Activated T-cell treated with anti-CD3 and anti-CD28 coated beads, Interleukin-2, amount 50 U/mL, for 72 hours (primary cell): ENCODE results near the gene TIMM13. TPM values are rescaled to one million over a fixed set of nuclear protein-coding genes. Genes with fewer than 3 reads are reported as not detected.

Experiments used
- ATAC-seq, 2 donors: fragments of 150-1000 bp; cut with Tn5 transposase; replicated peaks in 1 of 2; 2 replicates each; pipeline ENCODE4 v1.10.0; 2021; ENCODE audit warnings: moderate library complexity in 2 of 2, mild to moderate bottlenecking in 1 of 2
- DNase-seq, 2 donors: peaks; one replicate each; pipeline ENCODE4 v3.0.0; 2021 to 2022; ENCODE audit warnings: mixed read lengths in 1 of 2
- H3K27ac Mint-ChIP-seq: one replicate; pipeline ENCODE4 v1.8.0; 2022; ENCODE audit warnings: mild to moderate bottlenecking, moderate library complexity, mixed read lengths
- H3K27me3 Mint-ChIP-seq: one replicate; pipeline ENCODE4 v1.8.0; 2022; ENCODE audit warnings: low read depth, mixed read lengths
- H3K36me3 Mint-ChIP-seq, 2 donors: one replicate each; pipeline ENCODE4 v1.8.0; 2022; ENCODE audit warnings: mixed read lengths in 2 of 2, mild to moderate bottlenecking in 1 of 2; ENCODE audit not compliant: insufficient read depth in 2 of 2
- H3K4me1 Mint-ChIP-seq: one replicate; pipeline ENCODE4 v1.8.0; 2022; ENCODE audit warnings: low read depth, mixed read lengths
- H3K4me3 Mint-ChIP-seq, 2 donors: one replicate each; pipeline ENCODE4 v1.8.0; 2022; ENCODE audit warnings: mild to moderate bottlenecking in 2 of 2, mixed read lengths in 2 of 2, moderate library complexity in 2 of 2
- H3K9me3 Mint-ChIP-seq, 2 donors: one replicate each; pipeline ENCODE4 v1.8.0; 2022; ENCODE audit warnings: mixed read lengths in 2 of 2
- total RNA-seq, 2 donors: library from RNA; stranded (reverse); gene quantifications; one replicate each; pipeline ENCODE4 v1.2.3, GENCODE V29; 2022

Gene TIMM13
- total RNA-seq, 2 donors from 2014 or later = 51.4 to 54.0 TPM

DNA sequence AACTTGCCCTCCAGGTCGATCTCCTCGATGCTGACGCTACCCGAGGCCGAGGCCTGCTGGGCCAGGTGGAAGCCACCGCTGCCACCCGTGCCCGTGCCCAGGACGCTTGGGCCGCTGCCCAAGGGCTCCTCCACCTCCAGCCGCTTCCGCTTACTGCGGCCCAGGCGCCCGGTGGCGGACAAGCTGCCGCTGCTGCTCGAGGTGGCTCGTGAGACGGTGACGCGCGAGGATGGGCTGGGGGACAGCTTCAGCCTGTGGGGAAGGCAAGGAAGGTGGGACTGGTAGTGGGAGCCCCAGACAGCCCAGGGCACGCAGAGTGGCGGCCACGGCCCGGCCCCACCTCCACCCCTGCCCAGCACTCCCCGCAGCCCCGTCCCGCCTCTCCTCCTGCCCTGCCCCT lies 6.5 kb upstream of the TIMM13 start:
- H3K27ac Mint-ChIP-seq = no peak overlapping the region
- no peaks in the 10 kb centered on the region for H3K27me3 Mint-ChIP-seq
- no peaks in the 10 kb centered on the region for H3K4me1 Mint-ChIP-seq
- H3K36me3 Mint-ChIP-seq = peaks cover 2 to 12% of the 10 kb centered on the region in 2 donors
- H3K4me3 Mint-ChIP-seq = no peak overlapping the region
- ATAC-seq (no peak), DNase-seq (no peak)
- H3K9me3 Mint-ChIP-seq = no peaks in the 10 kb centered on the region

DNA sequence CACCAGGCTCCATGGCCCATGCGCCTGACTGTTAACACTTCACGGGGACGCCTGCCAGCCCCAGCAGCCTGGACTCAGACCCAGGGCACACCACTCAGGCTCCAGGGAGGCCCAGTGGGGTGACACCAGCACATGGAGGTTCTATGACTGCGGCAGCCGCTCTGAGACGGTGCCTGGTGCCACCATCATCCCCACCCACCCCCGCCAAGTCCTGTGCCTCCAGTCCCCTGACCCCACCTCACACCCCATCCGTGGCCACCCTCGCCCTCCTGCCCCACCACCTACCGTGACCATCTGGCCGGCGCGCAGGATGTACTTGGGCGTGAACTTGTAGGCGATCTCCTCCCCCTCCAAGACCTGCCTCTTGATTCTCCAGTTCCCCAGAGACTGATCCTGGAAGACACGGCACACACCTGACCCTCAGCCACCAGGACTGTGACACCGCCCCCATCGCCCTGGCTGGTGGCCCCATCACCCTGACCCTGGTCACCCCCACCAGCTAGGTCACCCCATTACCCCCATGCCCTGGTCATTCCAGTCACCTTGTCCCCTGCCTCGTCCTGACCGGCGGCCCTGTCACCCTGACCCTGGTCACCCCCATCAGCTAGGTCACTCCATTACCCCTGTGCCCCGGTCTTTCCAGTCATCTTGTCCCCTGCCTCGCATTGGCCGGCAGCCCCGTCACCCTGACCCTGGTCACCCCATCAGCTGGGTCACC lies 4.9 kb upstream of the TIMM13 start:
- H3K27me3 Mint-ChIP-seq = no peaks in the 10 kb centered on the region
- DNase-seq = no peak
- H3K4me1 Mint-ChIP-seq = peaks cover 8% of the 10 kb centered on the region
- H3K36me3 Mint-ChIP-seq = peaks cover 2 to 12% of the 10 kb centered on the region in 2 donors
- no peak overlapping the region for H3K27ac Mint-ChIP-seq
- no peak for ATAC-seq
- H3K9me3 Mint-ChIP-seq = no peaks in the 10 kb centered on the region
- no peak overlapping the region for H3K4me3 Mint-ChIP-seq

GRCh38 chr19:2431318-2432055 lies 4.1 kb upstream of the TIMM13 start:
- H3K4me1 Mint-ChIP-seq = peaks cover 10% of the 10 kb centered on the region
- no peak overlapping the region for H3K27ac Mint-ChIP-seq
- DNase-seq = no peak
- no peaks in the 10 kb centered on the region for H3K9me3 Mint-ChIP-seq
- no peak overlapping the region for H3K4me3 Mint-ChIP-seq
- ATAC-seq = no peak
- H3K27me3 Mint-ChIP-seq = no peaks in the 10 kb centered on the region
- peaks cover 3 to 12% of the 10 kb centered on the region in 2 donors for H3K36me3 Mint-ChIP-seq

- H3K27ac Mint-ChIP-seq = no peak overlapping the region
- peaks cover 3 to 9% of the 10 kb centered on the region in 2 donors for H3K36me3 Mint-ChIP-seq
- no peak for ATAC-seq
- H3K4me3 Mint-ChIP-seq = no peak overlapping the region
- DNase-seq = no peak
- H3K9me3 Mint-ChIP-seq = no peaks in the 10 kb centered on the region
- H3K4me1 Mint-ChIP-seq = peaks cover 14% of the 10 kb centered on the region
- H3K27me3 Mint-ChIP-seq = no peaks in the 10 kb centered on the region
Measured at GRCh38 chr19:2429917-2430535, 2.6 kb upstream of the TIMM13 start.

GRCh38 chr19:2428756-2429711 lies 1.6 kb upstream of the TIMM13 start:
- no peaks in the 10 kb centered on the region for H3K27me3 Mint-ChIP-seq
- H3K4me1 Mint-ChIP-seq = peaks cover 14% of the 10 kb centered on the region
- H3K9me3 Mint-ChIP-seq = no peaks in the 10 kb centered on the region
- peaks cover 3 to 6% of the 10 kb centered on the region in 2 donors for H3K36me3 Mint-ChIP-seq
- DNase-seq = no peak
- ATAC-seq = no peak
- no peak overlapping the region for H3K4me3 Mint-ChIP-seq
- H3K27ac Mint-ChIP-seq = no peak overlapping the region

- H3K36me3 Mint-ChIP-seq = peaks cover 1 to 5% of the 10 kb centered on the region in 2 donors
- H3K27me3 Mint-ChIP-seq = no peaks in the 10 kb centered on the region
- H3K27ac Mint-ChIP-seq = peak overlapping the region; percentile 95
- peaks cover 14% of the 10 kb centered on the region for H3K4me1 Mint-ChIP-seq
- peak overlapping the region in 1 of 2 donors; percentile 91 for H3K4me3 Mint-ChIP-seq
- DNase-seq (no peak), ATAC-seq (no peak)
- no peaks in the 10 kb centered on the region for H3K9me3 Mint-ChIP-seq
Measured at GRCh38 chr19:2428321-2428690, 920 bp upstream of the TIMM13 start.

DNA sequence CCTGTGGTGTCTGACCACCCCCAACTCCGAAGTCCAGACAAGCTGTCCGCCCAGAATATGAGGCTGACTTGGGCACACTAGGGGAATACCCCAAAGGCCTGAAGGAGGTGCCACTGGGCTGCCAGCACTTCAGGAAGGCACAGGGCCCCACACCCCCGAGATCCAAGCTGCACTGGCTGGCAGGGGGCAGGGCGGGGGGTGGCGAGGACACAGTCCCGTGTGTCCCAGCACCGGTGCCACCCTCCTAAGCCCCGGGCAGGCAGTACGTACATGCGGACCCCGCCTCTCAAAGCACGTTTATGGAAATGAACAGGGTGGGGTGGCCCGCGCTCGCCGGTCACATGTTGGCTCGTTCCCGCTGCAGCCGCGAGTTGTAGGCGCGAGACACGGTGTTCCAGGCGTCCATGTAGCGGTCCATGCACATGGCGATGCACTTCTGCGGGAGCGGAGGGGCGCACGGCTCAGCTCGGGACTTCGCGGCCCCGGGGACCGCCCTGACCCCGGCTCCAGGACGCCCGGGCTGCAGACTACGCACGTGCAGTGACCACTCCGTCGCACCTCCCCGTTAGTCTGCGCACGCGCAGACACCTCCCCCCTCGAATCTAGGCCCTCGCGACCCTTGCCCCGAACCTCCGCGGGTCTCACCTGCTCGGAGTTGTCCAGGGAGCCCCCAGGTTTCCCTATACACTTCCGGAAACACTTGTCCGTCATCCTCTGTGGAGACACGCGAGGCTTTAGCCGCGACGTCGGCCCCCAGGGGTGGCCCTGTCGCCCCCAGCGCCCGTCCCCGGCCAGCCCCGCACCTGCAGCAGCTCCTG lies 566 bp downstream of the TIMM13 start:
- H3K9me3 Mint-ChIP-seq = no peaks in the 10 kb centered on the region
- ATAC-seq = peak; percentile 16 to 23

GRCh38 chr19:2425622-2426581 lies 1.5 kb downstream of the TIMM13 start:
- peak overlapping the region; percentile 91 to 93 for H3K4me3 Mint-ChIP-seq
- ATAC-seq (no peak), DNase-seq (no peak)
- peaks cover 14% of the 10 kb centered on the region for H3K4me1 Mint-ChIP-seq
- H3K27ac Mint-ChIP-seq = peak overlapping the region; percentile 50
- peaks cover 1 to 2% of the 10 kb centered on the region in 2 donors for H3K36me3 Mint-ChIP-seq
- no peaks in the 10 kb centered on the region for H3K27me3 Mint-ChIP-seq
- H3K9me3 Mint-ChIP-seq = no peaks in the 10 kb centered on the region

More for the DNA sequence above, 566 bp downstream of the TIMM13 start:
- Mint-ChIP-seq H3K27ac (peak overlapping the region; percentile 95), H3K36me3 (peaks cover 1 to 2% of the 10 kb centered on the region in 2 donors), H3K4me1 (peaks cover 14% of the 10 kb centered on the region), H3K27me3 (no peaks in the 10 kb centered on the region), H3K4me3 (peak overlapping the region; percentile 91 to 93)
- DNase-seq = peak; percentile 38 to 45

- Mint-ChIP-seq H3K4me1 (peaks cover 14% of the 10 kb centered on the region), H3K4me3 (no peak overlapping the region)
Measured at GRCh38 chr19:2424686-2425621, 2.4 kb downstream of the TIMM13 start.

GRCh38 chr19:2423915-2424685 lies 3.3 kb downstream of the TIMM13 start:
- Mint-ChIP-seq H3K27ac (no peak overlapping the region), H3K36me3 (peaks cover 1 to 2% of the 10 kb centered on the region in 2 donors), H3K4me1 (peaks cover 14% of the 10 kb centered on the region), H3K9me3 (no peaks in the 10 kb centered on the region), H3K4me3 (no peak overlapping the region), H3K27me3 (no peaks in the 10 kb centered on the region)
- no peak for DNase-seq
- ATAC-seq = no peak

More at GRCh38 chr19:2424686-2425621, 2.4 kb downstream of the TIMM13 start:
- no peak for DNase-seq
- no peaks in the 10 kb centered on the region for H3K27me3 Mint-ChIP-seq
- H3K36me3 Mint-ChIP-seq = peaks cover 1 to 2% of the 10 kb centered on the region in 2 donors
- no peaks in the 10 kb centered on the region for H3K9me3 Mint-ChIP-seq
- no peak overlapping the region for H3K27ac Mint-ChIP-seq
- no peak for ATAC-seq
